CD4-positive, alpha-beta T cell (primary cell): Measurements from ENCODE around the gene LHB. TPM values are rescaled to one million over a fixed set of nuclear protein-coding genes. Genes with fewer than 3 reads are reported as not detected.

Experiments
- ATAC-seq: fragments of 200-7000 bp; cut with Tn5 transposase; one replicate; pipeline ENCODE4 v1.10.0; 2022; ENCODE audit warnings: mild to moderate bottlenecking; ENCODE audit not compliant: poor library complexity
- CTCF ChIA-PET: fragments of 350-600 bp; sonication (Branson Sonifier 250); formaldehyde crosslinking; loops from one replicate; lab custom pipeline; 2021; ENCODE audit warnings: antibody characterized with exemption, inconsistent platforms; lab: Charles Lee
- POLR2A ChIA-PET: fragments of 350-600 bp; sonication (Branson Sonifier 250); formaldehyde crosslinking; loops from one replicate; lab custom pipeline; 2021; ENCODE audit warnings: antibody characterized with exemption, inconsistent platforms; lab: Charles Lee
- DNase-seq, 14 experiments: peaks; one replicate each; pipeline ENCODE4 v3.0.0-alpha.2; 2013 to 2020; ENCODE audit warnings: mixed read lengths in 2 of 14
- H3K27ac ChIP-seq, 2 donors: one replicate each; pipeline versions ENCODE4 v1.5.1 to v1.7.0; 2013; ENCODE audit warnings: low read length in 2 of 2, low read depth in 1 of 2, mild to moderate bottlenecking in 1 of 2
- H3K27me3 ChIP-seq, 2 experiments: 1 replicate in 1 of 2; 2 replicates in 1 of 2; pipeline versions ENCODE4 v1.6.1 to v1.7.0; 2013; ENCODE audit warnings: low read length in 2 of 2, control low read depth in 1 of 2, mild to moderate bottlenecking in 1 of 2, moderate library complexity in 1 of 2; ENCODE audit not compliant: insufficient read depth in 2 of 2, control insufficient read depth in 1 of 2
- H3K36me3 ChIP-seq: one replicate; pipeline ENCODE4 v1.6.1; 2013; ENCODE audit warnings: low read length, control low read depth; ENCODE audit not compliant: insufficient read depth
- H3K4me1 ChIP-seq: one replicate; pipeline ENCODE4 v1.6.1; 2013; ENCODE audit warnings: low read length, control low read depth; ENCODE audit not compliant: insufficient read depth
- H3K4me3 ChIP-seq: one replicate; pipeline ENCODE4 v1.5.1; 2013; ENCODE audit warnings: mild to moderate bottlenecking, low read length, moderate library complexity
- H3K9me3 ChIP-seq, 2 experiments: 1 replicate in 1 of 2; 2 replicates in 1 of 2; pipeline versions ENCODE4 v1.6.1 to v1.7.0; 2013; ENCODE audit warnings: low read length in 2 of 2, mild to moderate bottlenecking in 2 of 2, control low read depth in 1 of 2, moderate library complexity in 1 of 2; ENCODE audit not compliant: control insufficient read depth in 1 of 2, insufficient read depth in 1 of 2
- H3K27ac Mint-ChIP-seq: one replicate; pipeline ENCODE4 v1.8.0; 2020; ENCODE audit warnings: mixed read lengths
- H3K27me3 Mint-ChIP-seq: one replicate; pipeline ENCODE4 v1.8.0; 2021; ENCODE audit warnings: mixed read lengths
- H3K36me3 Mint-ChIP-seq: one replicate; pipeline ENCODE4 v1.8.0; 2021; ENCODE audit warnings: low read depth, mixed read lengths
- H3K4me1 Mint-ChIP-seq: one replicate; pipeline ENCODE4 v1.8.0; 2021; ENCODE audit warnings: low read depth, mixed read lengths
- H3K4me3 Mint-ChIP-seq: one replicate; pipeline ENCODE4 v1.8.0; 2020; ENCODE audit warnings: mild to moderate bottlenecking, mixed read lengths
- H3K9me3 Mint-ChIP-seq: one replicate; pipeline ENCODE4 v1.8.0; 2020; ENCODE audit warnings: mixed read lengths
- CTCF ChIP-seq: fragments of 200-600 bp; IDR thresholded peaks from one replicate; pipeline ENCODE4 v1.8.0; 2022; ENCODE audit warnings: antibody characterized with exemption, mild to moderate bottlenecking
- intact Hi-C, 2 experiments: fragments of 100-400 bp; cut with DNase I in 1 of 2; cut with micrococcal nuclease in 1 of 2; formaldehyde crosslinking; loops; one replicate each; pipeline versions ENCODE4 v1.15.1 to v1.9.0; 2023 to 2025; cut with DNase I, micrococcal nuclease
- polyA plus RNA-seq, 2 donors: library from polyadenylated mRNA; unstranded; fragments of 120-200 nt; gene quantifications; one replicate each; pipeline ENCODE4 v1.2.1, GENCODE V29; 2013
- total RNA-seq, 174 experiments: library from RNA in 2 of 174; stranded (reverse) in 2 of 174; gene quantifications; one replicate each; pipeline ENCODE4 v1.2.3 and lab custom pipeline; 2021 to 2026

Gene LHB
- total RNA-seq (not detected), total RNA-seq (lab: John Stamatoyannopoulos, UW) (0 to 0.34 (median 0) reads per million in 172 experiments)
- 0.38 TPM for polyA plus RNA-seq (2013, experiment 1 of 2)
- 0.53 TPM for polyA plus RNA-seq (2013, experiment 2 of 2)

GRCh38 chr19:49017041-49017665 is at the start of gene LHB:
TSS of gene LHB (minus strand) at chr19:49017091. CDS start at chr19:49017081, 10 bp downstream.
- Histone ChIP-seq H3K9me3 (no peaks in the 10 kb centered on the region), H3K4me3 (peak within 1 kb of the TSS; percentile 63), H3K36me3 (peaks cover 3% of the 10 kb centered on the region), H3K27me3 (peaks cover 0 to 4% of the 10 kb centered on the region in 2 experiments), H3K4me1 (peaks cover 40% of the 10 kb centered on the region), H3K27ac (peak within 1 kb of the TSS in 1 of 2 donors; percentile 29)
- POLR2A ChIA-PET, result interaction anchor here (1.2 to 3.2 kb wide), 4 partner anchors 17 to 97 kb away, joined by 4 to 15 read pairs (median 5); partner anchors contain the start of genes FTL, GYS1, LIN7B and RUVBL2
- H3K4me1 Mint-ChIP-seq, result peaks cover 25% of the 10 kb centered on the region
- intact Hi-C loops, result loop anchor here in 1 of 2 experiments (5.0 kb wide), 1 partner anchor 40 kb away; the partner anchor contains the start of gene CGB7
- H3K27ac Mint-ChIP-seq, result no peak within 1 kb of the TSS
- peak within 1 kb of the TSS; percentile 90 for H3K4me3 Mint-ChIP-seq
- H3K9me3 Mint-ChIP-seq, result no peaks in the 10 kb centered on the region
- no peak for TF ChIP-seq CTCF
- H3K27me3 Mint-ChIP-seq, result peaks cover 5% of the 10 kb centered on the region
- CTCF ChIA-PET, result interaction anchor here (0.6 to 1.5 kb wide), 8 partner anchors 9 to 141 kb away, joined by 3 to 14 read pairs (median 3); partner anchors contain the start of genes GYS1 and RUVBL2
- DNase-seq (no peak), ATAC-seq (no peak)
- H3K36me3 Mint-ChIP-seq, result peaks cover 12% of the 10 kb centered on the region

DNA sequence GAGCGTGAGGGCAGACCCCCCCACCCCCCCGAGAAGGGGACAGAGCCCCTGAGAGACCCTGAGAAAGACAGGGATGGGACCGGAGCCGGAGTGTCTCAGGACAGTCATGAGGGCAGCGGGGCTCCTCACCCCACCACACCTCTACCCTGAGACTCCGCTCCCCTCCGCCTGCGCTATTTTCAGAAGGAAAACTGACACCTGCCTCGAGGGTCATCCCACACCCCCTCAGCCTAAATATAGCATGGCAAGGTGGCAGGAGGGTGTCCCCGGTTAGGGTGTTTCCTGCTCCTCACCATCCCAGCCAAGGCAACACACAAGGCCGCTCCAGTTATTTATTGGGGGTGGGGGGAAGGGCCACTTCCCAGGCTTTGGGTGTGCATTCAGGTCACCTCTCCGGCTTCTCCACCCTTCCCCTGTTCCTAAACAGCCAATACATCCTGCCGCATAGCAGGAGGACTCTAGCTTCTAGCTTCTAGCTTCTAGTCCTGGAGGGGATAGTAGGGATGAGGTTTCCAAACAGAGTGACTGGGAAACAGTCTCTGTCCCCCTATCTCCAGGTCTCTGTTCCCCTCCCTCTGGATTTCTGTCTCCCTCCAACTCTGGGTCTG is 49.1 kb upstream of the LHB start:
- H3K9me3 Mint-ChIP-seq, result no peaks in the 10 kb centered on the region
- ATAC-seq (no peak), DNase-seq (no peak)
- no peak overlapping the region for H3K4me3 Mint-ChIP-seq
- Histone ChIP-seq H3K36me3 (no peaks in the 10 kb centered on the region), H3K27ac (no peak overlapping the region), H3K9me3 (peaks cover 0 to 17% of the 10 kb centered on the region in 2 experiments), H3K4me3 (no peak overlapping the region), H3K27me3 (peaks cover 37 to 59% of the 10 kb centered on the region in 2 experiments), H3K4me1 (peaks cover 8% of the 10 kb centered on the region)
- no peak overlapping the region for H3K27ac Mint-ChIP-seq
- H3K36me3 Mint-ChIP-seq, result no peaks in the 10 kb centered on the region
- POLR2A ChIA-PET, result no interaction called here
- no peak for TF ChIP-seq CTCF
- CTCF ChIA-PET, result no interaction called here
- no peaks in the 10 kb centered on the region for H3K4me1 Mint-ChIP-seq
- intact Hi-C loops, result no loop called here
- H3K27me3 Mint-ChIP-seq, result peaks cover 73% of the 10 kb centered on the region

DNA sequence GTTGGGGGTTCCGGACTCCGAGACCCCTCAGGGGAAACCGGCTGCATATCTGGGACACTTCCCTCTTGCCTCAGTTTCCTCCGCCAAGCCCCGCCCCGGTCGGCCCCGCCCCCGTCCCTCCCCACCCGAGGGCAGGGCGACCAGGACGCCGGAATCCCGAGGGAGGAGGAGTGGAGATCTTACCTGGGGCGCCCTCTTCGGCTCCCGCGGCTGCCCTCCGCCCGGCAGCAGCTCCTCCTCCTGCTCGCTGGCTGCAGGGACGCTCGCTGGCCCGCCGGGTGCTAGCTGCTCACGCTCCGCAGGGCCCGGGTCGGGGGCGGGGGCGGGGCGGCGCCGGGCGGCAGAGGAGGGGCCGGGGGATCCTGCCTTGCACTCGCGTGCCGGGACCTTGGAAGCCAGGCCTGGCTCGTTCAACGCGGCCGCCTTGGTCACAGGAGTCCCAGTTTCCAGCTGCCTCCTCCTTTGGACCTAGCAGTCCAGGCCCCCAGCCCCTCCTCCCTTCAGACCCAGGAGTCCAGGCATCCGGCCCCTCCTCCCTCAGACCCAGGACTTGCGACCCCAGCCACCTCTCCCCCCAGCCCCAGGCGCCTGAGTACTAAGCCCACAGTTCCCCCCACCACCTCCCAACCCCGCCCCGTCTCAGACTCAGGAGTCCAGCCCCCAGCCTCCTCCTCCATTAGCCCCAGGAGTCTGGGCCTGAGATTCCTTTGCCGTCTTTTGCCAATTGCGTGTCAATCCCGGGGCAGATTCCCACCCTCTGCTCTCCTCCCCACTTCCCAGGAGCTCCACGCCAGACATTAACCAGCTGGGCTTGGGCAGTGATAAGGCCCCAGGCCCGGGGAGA is 48.1 kb upstream of the LHB start, which contains the start of gene NTF4:
Gene NTF4 (minus strand): TSS at position 51 of the 844 bp plus-strand sequence. CDS start 2,821 bp downstream, outside the sequence.
- CTCF ChIA-PET, result no interaction called here
- POLR2A ChIA-PET, result no interaction called here
- H3K27me3 Mint-ChIP-seq, result peaks cover 73% of the 10 kb centered on the region
- Histone ChIP-seq H3K36me3 (no peaks in the 10 kb centered on the region), H3K4me1 (peaks cover 8% of the 10 kb centered on the region), H3K4me3 (no peak within 1 kb of the TSS), H3K27me3 (peaks cover 37 to 57% of the 10 kb centered on the region in 2 experiments), H3K27ac (no peak within 1 kb of the TSS), H3K9me3 (peaks cover 0 to 7% of the 10 kb centered on the region in 2 experiments)
- no peak within 1 kb of the TSS for H3K27ac Mint-ChIP-seq
- intact Hi-C loops, result no loop called here
- TF ChIP-seq CTCF, result no peak
- H3K4me3 Mint-ChIP-seq, result no peak within 1 kb of the TSS
- H3K4me1 Mint-ChIP-seq, result no peaks in the 10 kb centered on the region
- no peaks in the 10 kb centered on the region for H3K36me3 Mint-ChIP-seq
- no peaks in the 10 kb centered on the region for H3K9me3 Mint-ChIP-seq
- ATAC-seq (peak; percentile 52), DNase-seq (peak in 1 of 14 experiments; percentile 35)
